Glutamatergic neuron (in vitro differentiated cells): Measurements from ENCODE around the gene ESPNL. TPM values are rescaled to one million over a fixed set of nuclear protein-coding genes. Genes with fewer than 3 reads are reported as not detected.

Experiments
- DNase-seq: peaks from one replicate; pipeline ENCODE4 v3.0.0; 2022
- H3K27ac Mint-ChIP-seq: one replicate; pipeline ENCODE4 v1.8.0; 2020; ENCODE audit warnings: mild to moderate bottlenecking, mixed read lengths, inconsistent platforms; ENCODE audit not compliant: unreplicated experiment
- H3K27me3 Mint-ChIP-seq: one replicate; pipeline ENCODE4 v1.8.0; 2020; ENCODE audit warnings: mild to moderate bottlenecking, moderate library complexity, mixed read lengths, inconsistent platforms; ENCODE audit not compliant: unreplicated experiment
- H3K36me3 Mint-ChIP-seq: one replicate; pipeline ENCODE4 v1.8.0; 2020; ENCODE audit warnings: mild to moderate bottlenecking, mixed read lengths, inconsistent platforms; ENCODE audit not compliant: unreplicated experiment
- H3K4me1 Mint-ChIP-seq: one replicate; pipeline ENCODE4 v1.8.0; 2020; ENCODE audit warnings: mild to moderate bottlenecking, low read depth, mixed read lengths, inconsistent platforms; ENCODE audit not compliant: unreplicated experiment
- H3K4me3 Mint-ChIP-seq: one replicate; pipeline ENCODE4 v1.8.0; 2020; ENCODE audit warnings: mild to moderate bottlenecking, mixed read lengths, inconsistent platforms; ENCODE audit not compliant: unreplicated experiment
- H3K9me3 Mint-ChIP-seq: one replicate; pipeline ENCODE4 v1.8.0; 2020; ENCODE audit warnings: mild to moderate bottlenecking, moderate library complexity, mixed read lengths, inconsistent platforms; ENCODE audit not compliant: unreplicated experiment
- CTCF ChIP-seq: fragments of 200-600 bp; sonication (generic); IDR thresholded peaks from one replicate; pipeline ENCODE4 v1.5.0; 2021; ENCODE audit not compliant: partially characterized antibody, unreplicated experiment
- total RNA-seq: library from RNA; stranded (reverse); fragmentation: NEBNext Ultra II Directional; extraction: Animal tissue kit (Norgen Biotek cat#: 25700); gene quantifications from one replicate; pipeline ENCODE4 v1.2.1, GENCODE V29; 2021; ENCODE audit not compliant: unreplicated experiment

ESPNL gene
- total RNA-seq, 1 donor from 2014 or later: 0.81 TPM

GRCh38 chr2:238166391-238167343, 66.5 kb downstream of the ESPNL start:
- Mint-ChIP-seq H3K27ac (no peak overlapping the region), H3K4me3 (no peak overlapping the region), H3K4me1 (peaks cover 2% of the 10 kb centered on the region), H3K9me3 (peaks cover 6% of the 10 kb centered on the region), H3K27me3 (peaks cover 18% of the 10 kb centered on the region), H3K36me3 (no peaks in the 10 kb centered on the region)
- TF ChIP-seq CTCF: no peak
- no peak for DNase-seq

- no peak overlapping the region for H3K27ac Mint-ChIP-seq
- DNase-seq: no peak
- H3K36me3 Mint-ChIP-seq: no peaks in the 10 kb centered on the region
- peaks cover 6% of the 10 kb centered on the region for H3K9me3 Mint-ChIP-seq
- H3K27me3 Mint-ChIP-seq: peaks cover 18% of the 10 kb centered on the region
- H3K4me3 Mint-ChIP-seq: no peak overlapping the region
- H3K4me1 Mint-ChIP-seq: peaks cover 3% of the 10 kb centered on the region
- no peak for TF ChIP-seq CTCF
Observed at GRCh38 chr2:238167344-238167715, 67.2 kb downstream of the ESPNL start.

- DNase-seq: no peak
- peaks cover 3% of the 10 kb centered on the region for H3K4me1 Mint-ChIP-seq
- H3K9me3 Mint-ChIP-seq: peaks cover 6% of the 10 kb centered on the region
- H3K36me3 Mint-ChIP-seq: no peaks in the 10 kb centered on the region
- H3K4me3 Mint-ChIP-seq: no peak overlapping the region
- H3K27me3 Mint-ChIP-seq: peaks cover 18% of the 10 kb centered on the region
- no peak overlapping the region for H3K27ac Mint-ChIP-seq
- TF ChIP-seq CTCF: no peak
Observed at GRCh38 chr2:238167761-238168160, 67.6 kb downstream of the ESPNL start.

- peaks cover 6% of the 10 kb centered on the region for H3K9me3 Mint-ChIP-seq
- no peak for TF ChIP-seq CTCF
- peaks cover 3% of the 10 kb centered on the region for H3K4me1 Mint-ChIP-seq
- no peak for DNase-seq
- H3K4me3 Mint-ChIP-seq: no peak overlapping the region
- H3K27me3 Mint-ChIP-seq: peaks cover 18% of the 10 kb centered on the region
- H3K27ac Mint-ChIP-seq: no peak overlapping the region
- H3K36me3 Mint-ChIP-seq: no peaks in the 10 kb centered on the region
Observed at GRCh38 chr2:238168196-238169047, 68.3 kb downstream of the ESPNL start.
